Central memory CD8-positive, alpha-beta T cell (primary cell): ENCODE data around the gene HMGN5.
A peak's percentile ranks its signal among the peaks of the same experiment; 100 is the strongest.

Source experiments
- ATAC-seq: fragments of 150-1000 bp; cut with Tn5 transposase; replicated peaks from 2 replicates; pipeline ENCODE4 v1.10.0; 2022; ENCODE audit warnings: mild to moderate bottlenecking, moderate FRiP score, moderate number of reproducible peaks; ENCODE audit not compliant: poor library complexity, severe bottlenecking; ENCODE audit errors: extremely low read depth
- DNase-seq, 2 donors: peaks; one replicate each; pipeline ENCODE4 v3.0.0; 2021; ENCODE audit warnings: low spot score in 2 of 2
- H3K27ac Mint-ChIP-seq: one replicate; pipeline ENCODE4 v1.8.0; 2022; ENCODE audit warnings: low read depth, mild to moderate bottlenecking, moderate library complexity, mixed read lengths
- H3K27me3 Mint-ChIP-seq: one replicate; pipeline ENCODE4 v1.8.0; 2022; ENCODE audit warnings: mixed read lengths
- H3K36me3 Mint-ChIP-seq: one replicate; pipeline ENCODE4 v1.8.0; 2022; ENCODE audit warnings: mild to moderate bottlenecking, moderate library complexity, mixed read lengths; ENCODE audit not compliant: insufficient read depth
- H3K4me1 Mint-ChIP-seq: one replicate; pipeline ENCODE4 v1.8.0; 2022; ENCODE audit warnings: mixed read lengths
- H3K4me3 Mint-ChIP-seq: one replicate; pipeline ENCODE4 v1.8.0; 2022; ENCODE audit warnings: mild to moderate bottlenecking, moderate library complexity, mixed read lengths
- H3K9me3 Mint-ChIP-seq: one replicate; pipeline ENCODE4 v1.8.0; 2022; ENCODE audit warnings: mixed read lengths

Gene HMGN5

GRCh38 chrX:81202943-81203342 lies 1.2 kb upstream of the HMGN5 start:
- Mint-ChIP-seq H3K36me3 (peaks cover 11% of the 10 kb centered on the region), H3K4me3 (peak overlapping the region; percentile 99), H3K27me3 (no peaks in the 10 kb centered on the region), H3K4me1 (peaks cover 45% of the 10 kb centered on the region), H3K9me3 (no peaks in the 10 kb centered on the region), H3K27ac (peak overlapping the region; percentile 97)
- no peak for DNase-seq
- no peak for ATAC-seq

- peak; percentile 21 for ATAC-seq
- H3K4me3 Mint-ChIP-seq = peak overlapping the region; percentile 99
- H3K9me3 Mint-ChIP-seq = no peaks in the 10 kb centered on the region
- peaks cover 11% of the 10 kb centered on the region for H3K36me3 Mint-ChIP-seq
- no peaks in the 10 kb centered on the region for H3K27me3 Mint-ChIP-seq
- peak overlapping the region; percentile 97 for H3K27ac Mint-ChIP-seq
- DNase-seq = no peak
- peaks cover 49% of the 10 kb centered on the region for H3K4me1 Mint-ChIP-seq
Measured at GRCh38 chrX:81202456-81202819, 725 bp upstream of the HMGN5 start.

DNA sequence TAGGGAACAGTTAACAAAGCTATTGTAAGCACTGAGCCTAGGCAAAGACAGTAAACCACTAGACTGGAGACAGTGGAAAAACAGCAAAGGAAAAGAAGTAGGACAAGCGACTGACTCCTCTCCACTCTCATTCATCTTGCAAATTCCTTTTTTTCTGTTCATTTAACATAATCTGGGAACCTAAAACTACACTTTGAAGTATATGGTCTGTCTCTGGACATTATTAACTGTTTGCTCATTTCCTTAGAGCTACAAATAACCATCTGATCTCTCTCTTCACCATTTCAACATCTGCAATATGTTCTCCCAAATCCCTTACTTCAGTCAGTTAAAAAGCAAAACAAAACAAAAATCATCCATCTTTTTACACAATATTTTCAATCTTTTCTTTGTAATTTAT lies 642 bp downstream of the HMGN5 start:
- ATAC-seq (no peak), DNase-seq (no peak)
- Mint-ChIP-seq H3K4me1 (peaks cover 43% of the 10 kb centered on the region), H3K27ac (peak overlapping the region; percentile 97), H3K27me3 (no peaks in the 10 kb centered on the region), H3K9me3 (no peaks in the 10 kb centered on the region), H3K36me3 (peaks cover 11% of the 10 kb centered on the region), H3K4me3 (peak overlapping the region; percentile 99)

GRCh38 chrX:81195712-81196111 lies 6.0 kb downstream of the HMGN5 start:
- ATAC-seq = peak; percentile 36
- Mint-ChIP-seq H3K27ac (no peak overlapping the region), H3K9me3 (no peaks in the 10 kb centered on the region)

DNA sequence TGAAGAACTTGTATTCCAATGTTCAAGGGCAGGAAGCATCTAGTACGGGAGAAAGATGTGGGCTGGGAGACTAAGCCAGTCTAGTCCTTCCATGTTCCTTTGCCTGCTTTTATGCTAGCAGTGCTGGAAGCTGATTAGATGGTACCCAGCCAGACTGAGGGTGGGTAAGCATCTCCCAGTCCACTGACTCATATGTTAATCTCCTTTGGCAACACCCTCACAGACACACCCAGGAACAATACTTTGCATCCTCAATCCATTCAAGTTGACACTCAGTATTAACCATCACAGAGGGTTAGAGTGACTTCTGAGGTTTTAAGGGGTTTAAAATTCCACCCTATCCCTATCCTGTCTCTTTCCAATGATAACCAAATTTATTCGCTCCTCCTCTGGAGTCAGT lies 6.5 kb downstream of the HMGN5 start:
- H3K27me3 Mint-ChIP-seq = no peaks in the 10 kb centered on the region
- DNase-seq = no peak
- H3K4me1 Mint-ChIP-seq = peaks cover 14% of the 10 kb centered on the region
- H3K36me3 Mint-ChIP-seq = peaks cover 2% of the 10 kb centered on the region
- no peak overlapping the region for H3K27ac Mint-ChIP-seq
- no peak overlapping the region for H3K4me3 Mint-ChIP-seq
- ATAC-seq = no peak
- no peaks in the 10 kb centered on the region for H3K9me3 Mint-ChIP-seq

More at GRCh38 chrX:81195712-81196111, 6.0 kb downstream of the HMGN5 start:
- DNase-seq = peak; percentile 12 to 22
- Mint-ChIP-seq H3K4me3 (no peak overlapping the region), H3K27me3 (no peaks in the 10 kb centered on the region), H3K36me3 (peaks cover 2% of the 10 kb centered on the region), H3K4me1 (peaks cover 14% of the 10 kb centered on the region)

DNA sequence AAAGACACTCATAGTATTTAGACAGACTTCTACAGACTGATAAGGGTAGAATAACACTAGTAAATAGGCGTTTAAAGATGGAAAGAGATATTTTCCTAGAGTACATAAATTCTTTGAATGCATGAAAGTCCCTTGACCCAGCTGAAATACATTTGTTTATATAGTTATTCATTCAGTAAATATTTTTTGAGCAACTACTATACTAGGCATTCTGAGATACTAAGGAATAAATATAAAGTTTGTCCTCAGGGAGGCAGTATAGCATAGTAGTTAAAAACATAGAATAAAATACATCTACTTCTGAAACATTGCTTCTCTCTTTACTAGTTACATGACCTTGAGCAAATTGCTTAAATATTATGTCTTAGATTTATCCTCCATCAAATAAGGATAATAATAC lies 27.4 kb downstream of the HMGN5 start:
- H3K9me3 Mint-ChIP-seq = no peaks in the 10 kb centered on the region

DNA sequence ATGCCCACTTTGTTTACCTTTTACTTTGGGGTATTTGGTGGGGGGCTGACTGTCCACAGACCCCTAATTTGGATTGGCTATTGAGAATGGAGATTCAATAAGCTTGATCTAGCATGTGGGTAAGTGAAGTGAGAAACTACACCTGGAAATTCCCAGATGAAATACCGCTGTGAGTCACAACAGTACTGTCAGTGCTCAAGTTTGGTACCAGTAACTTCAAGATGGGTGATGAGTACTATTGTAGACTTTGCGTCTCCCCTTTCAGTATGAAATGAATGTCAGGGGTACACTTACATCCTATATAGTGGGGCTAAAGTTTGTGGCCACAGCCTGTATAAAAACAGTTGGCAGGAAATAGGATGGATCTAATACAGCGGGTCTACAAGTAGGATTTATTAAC lies 33.3 kb downstream of the HMGN5 start:
- H3K27ac Mint-ChIP-seq = no peak overlapping the region
- ATAC-seq = no peak
- no peak overlapping the region for H3K4me3 Mint-ChIP-seq
- no peaks in the 10 kb centered on the region for H3K36me3 Mint-ChIP-seq
- no peak for DNase-seq
- H3K9me3 Mint-ChIP-seq = no peaks in the 10 kb centered on the region
- H3K4me1 Mint-ChIP-seq = no peaks in the 10 kb centered on the region
- H3K27me3 Mint-ChIP-seq = no peaks in the 10 kb centered on the region

More for the DNA sequence above, 27.4 kb downstream of the HMGN5 start:
- Mint-ChIP-seq H3K27me3 (no peaks in the 10 kb centered on the region), H3K4me1 (no peaks in the 10 kb centered on the region), H3K4me3 (no peak overlapping the region), H3K27ac (no peak overlapping the region), H3K36me3 (no peaks in the 10 kb centered on the region)
- no peak for ATAC-seq
- no peak for DNase-seq

DNA sequence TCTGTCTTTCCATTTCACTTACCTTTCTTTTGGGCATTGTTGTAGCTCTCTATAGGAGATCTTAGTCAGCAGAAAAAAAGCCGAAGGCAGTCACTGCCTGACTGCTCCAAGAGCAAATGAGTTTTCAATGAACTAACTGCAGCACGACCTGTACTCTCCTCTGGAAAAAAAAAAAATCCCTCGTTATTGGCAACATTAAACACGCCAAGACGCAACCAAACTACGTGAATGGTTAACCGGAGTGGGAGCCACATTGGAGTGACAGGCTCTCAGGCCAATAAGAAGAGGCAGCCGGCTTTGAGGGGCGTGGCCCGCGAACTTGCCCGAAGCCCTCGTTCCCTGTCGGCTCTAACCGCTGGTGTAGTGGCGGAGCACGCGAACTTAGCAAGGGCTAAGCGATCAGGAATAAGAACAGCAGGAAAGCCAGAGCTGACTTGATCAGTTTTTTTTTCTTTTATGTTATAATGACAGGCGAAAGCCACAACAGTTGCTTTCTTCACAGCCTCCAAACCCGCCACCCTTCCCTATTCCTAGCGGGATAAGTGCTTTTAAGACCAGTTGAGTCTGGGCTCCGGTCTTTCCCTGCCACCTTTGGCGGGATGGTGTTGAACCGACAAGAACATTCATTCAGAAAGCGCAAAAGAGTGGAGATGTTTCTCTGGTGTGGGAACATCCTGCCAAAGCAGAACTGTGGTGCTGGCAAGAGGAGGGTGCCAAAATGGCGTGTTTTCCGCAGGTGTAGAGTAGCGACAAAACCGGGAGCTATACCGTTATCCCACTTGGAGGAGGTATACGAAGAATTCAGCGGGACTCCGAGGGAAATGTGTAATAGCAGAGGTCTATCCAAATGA lies 80.0 kb downstream of the HMGN5 start:
- peak; percentile 70 to 77 for DNase-seq
- peaks cover 3% of the 10 kb centered on the region for H3K36me3 Mint-ChIP-seq
- no peaks in the 10 kb centered on the region for H3K9me3 Mint-ChIP-seq
- H3K27me3 Mint-ChIP-seq = no peaks in the 10 kb centered on the region
- peak overlapping the region; percentile 84 for H3K4me3 Mint-ChIP-seq
- H3K27ac Mint-ChIP-seq = peak overlapping the region; percentile 79
- H3K4me1 Mint-ChIP-seq = peaks cover 23% of the 10 kb centered on the region
- peak; percentile 91 for ATAC-seq

DNA sequence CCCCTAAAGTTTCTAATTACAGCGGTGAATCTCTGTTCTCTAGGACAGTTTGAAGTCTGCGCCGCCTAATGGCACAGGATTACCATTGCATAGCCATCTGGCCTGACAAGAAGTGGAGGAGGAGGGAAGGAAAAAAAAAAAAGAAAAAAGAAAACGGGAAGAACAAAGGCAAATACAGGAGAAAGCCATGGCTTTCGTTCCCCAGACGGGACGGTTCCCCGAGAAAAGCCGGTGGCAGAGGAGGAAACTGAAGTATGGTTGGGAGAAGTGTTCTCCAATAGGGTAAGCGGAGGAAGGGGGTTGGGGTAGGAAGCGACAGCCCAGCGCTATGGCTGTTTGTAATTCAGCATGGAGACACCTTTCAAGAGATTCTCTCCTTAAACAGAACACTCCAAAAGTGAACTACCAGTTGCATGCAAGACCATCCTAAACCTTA lies 80.8 kb downstream of the HMGN5 start:
- H3K4me1 Mint-ChIP-seq = peaks cover 23% of the 10 kb centered on the region
- H3K27ac Mint-ChIP-seq = peak overlapping the region; percentile 79
- no peaks in the 10 kb centered on the region for H3K9me3 Mint-ChIP-seq
- H3K27me3 Mint-ChIP-seq = no peaks in the 10 kb centered on the region
- no peak for DNase-seq
- peak overlapping the region; percentile 84 for H3K4me3 Mint-ChIP-seq
- peaks cover 3% of the 10 kb centered on the region for H3K36me3 Mint-ChIP-seq
- ATAC-seq = peak; percentile 59

DNA sequence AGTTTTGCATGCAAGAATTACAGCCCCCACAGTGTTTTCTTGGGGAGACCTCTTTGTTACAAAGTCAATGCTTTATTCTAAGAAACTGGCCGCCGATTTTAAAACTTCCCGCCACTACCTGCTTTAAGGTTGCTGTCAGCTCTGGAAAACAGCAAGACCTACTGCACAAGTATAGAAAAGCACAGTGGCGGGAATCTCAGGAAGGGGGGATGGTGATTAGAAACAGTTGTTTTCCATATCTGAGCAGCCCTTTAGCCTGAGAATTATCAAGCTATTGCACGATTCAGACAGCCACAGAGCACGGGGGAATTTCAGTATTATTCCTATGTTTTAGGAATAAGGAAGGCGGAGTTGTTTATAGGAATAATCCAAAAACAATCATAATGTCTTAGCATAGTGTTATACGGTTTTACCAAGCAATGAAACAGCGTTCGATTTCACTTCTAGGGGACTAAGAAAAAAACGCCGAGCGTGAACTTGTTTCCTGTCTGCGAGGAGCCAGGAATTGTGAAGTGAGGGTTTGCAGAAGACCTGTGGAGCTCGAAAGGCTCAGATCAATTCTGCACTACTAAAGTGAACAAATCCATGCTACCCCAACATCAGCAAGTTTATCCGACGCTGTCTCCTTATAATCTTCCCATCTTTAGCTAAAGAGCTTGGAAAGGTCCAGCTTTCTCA lies 81.3 kb downstream of the HMGN5 start:
- Mint-ChIP-seq H3K27ac (peak overlapping the region; percentile 79), H3K9me3 (no peaks in the 10 kb centered on the region), H3K4me3 (peak overlapping the region; percentile 84), H3K36me3 (peaks cover 3% of the 10 kb centered on the region), H3K27me3 (no peaks in the 10 kb centered on the region), H3K4me1 (peaks cover 23% of the 10 kb centered on the region)
- DNase-seq (no peak), ATAC-seq (peak; percentile 10)

DNA sequence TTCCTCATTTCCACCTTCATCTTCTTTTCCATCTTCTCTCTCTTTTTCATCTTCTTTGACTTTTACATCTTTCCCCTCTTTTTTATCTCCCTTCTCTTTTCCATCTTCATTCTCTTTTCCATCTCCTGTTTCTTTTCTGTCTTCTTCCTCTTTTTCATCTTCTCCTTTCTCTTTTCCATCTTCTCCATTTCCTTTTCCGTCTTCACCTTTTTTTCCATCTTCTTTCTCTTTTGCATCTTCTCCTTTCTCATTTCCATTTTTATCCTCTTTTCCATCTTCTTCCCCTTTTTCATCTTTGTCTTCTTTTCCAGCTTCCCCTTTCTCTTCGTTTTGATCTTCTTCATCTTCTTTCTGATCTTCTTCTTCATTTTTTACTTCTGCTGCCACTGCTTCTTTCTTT lies 87.0 kb downstream of the HMGN5 start:
- Mint-ChIP-seq H3K36me3 (peaks cover 2% of the 10 kb centered on the region), H3K27ac (no peak overlapping the region), H3K27me3 (no peaks in the 10 kb centered on the region), H3K4me3 (no peak overlapping the region), H3K4me1 (peaks cover 3% of the 10 kb centered on the region), H3K9me3 (no peaks in the 10 kb centered on the region)
- no peak for ATAC-seq
- DNase-seq = no peak

DNA sequence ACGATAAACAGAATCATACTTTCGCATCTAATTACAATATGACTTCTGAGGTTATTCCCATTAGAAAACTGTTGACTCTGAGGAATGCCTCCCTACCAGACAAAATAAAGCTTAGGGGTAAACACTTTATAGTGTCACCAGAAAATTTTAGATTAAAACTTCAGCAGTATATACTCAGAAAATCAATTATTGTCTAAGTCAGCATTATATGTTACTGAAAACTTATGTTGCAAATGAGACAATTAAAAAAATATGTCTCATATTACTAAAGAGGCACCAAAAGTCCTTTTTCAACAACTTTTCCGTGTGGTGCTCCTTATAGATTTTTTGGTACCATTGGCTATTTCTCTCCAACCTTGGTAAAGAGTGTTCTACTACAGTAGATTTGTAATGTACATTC lies 91.4 kb downstream of the HMGN5 start:
- H3K4me3 Mint-ChIP-seq = no peak overlapping the region

GRCh38 chrX:81082649-81083048 lies 119.1 kb downstream of the HMGN5 start:
- Mint-ChIP-seq H3K4me1 (no peaks in the 10 kb centered on the region), H3K27me3 (peaks cover 37% of the 10 kb centered on the region), H3K4me3 (no peak overlapping the region), H3K36me3 (no peaks in the 10 kb centered on the region), H3K9me3 (peaks cover 11% of the 10 kb centered on the region), H3K27ac (no peak overlapping the region)
- ATAC-seq = no peak
- DNase-seq = no peak

More for the DNA sequence above, 91.4 kb downstream of the HMGN5 start:
- Mint-ChIP-seq H3K9me3 (no peaks in the 10 kb centered on the region), H3K36me3 (peaks cover 2% of the 10 kb centered on the region), H3K4me1 (no peaks in the 10 kb centered on the region), H3K27ac (no peak overlapping the region), H3K27me3 (peaks cover 10% of the 10 kb centered on the region)
- DNase-seq (no peak), ATAC-seq (no peak)
